ENCODE data around the gene GAPDH.

The GAPDH gene

DNA sequence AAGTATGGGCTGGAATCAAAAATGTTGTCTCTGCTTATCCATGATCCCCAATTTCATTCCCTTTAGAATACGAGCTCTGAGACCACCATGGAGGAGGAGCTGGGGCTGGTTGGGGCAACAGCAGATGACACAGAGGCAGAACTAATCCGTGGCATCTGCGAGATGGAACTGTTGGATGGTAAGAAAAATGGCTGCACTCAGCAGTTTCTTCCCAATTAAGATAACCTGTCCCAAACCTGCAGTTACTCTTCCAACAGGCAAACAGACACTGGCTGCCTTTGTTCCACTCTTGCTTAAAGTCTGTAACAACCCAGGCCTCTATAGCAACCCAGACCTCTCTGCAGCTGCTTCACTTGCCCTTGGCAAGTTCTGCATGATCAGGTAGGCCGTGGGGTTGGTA is 6.6 kb upstream of the GAPDH start:
- H3K36me3 ChIP-seq = peaks cover 84 to 97% (median 92%) of the 10 kb centered on the region in 11 experiments
- H3K27me3 ChIP-seq = no peaks in the 10 kb centered on the region
- H3K9ac ChIP-seq = no peak overlapping the region
- H3K4me1 ChIP-seq = peaks cover 13 to 27% (median 21%) of the 10 kb centered on the region in 10 experiments
- no peak overlapping the region for H3K4me2 ChIP-seq
- peaks cover 0 to 37% (median 0%) of the 10 kb centered on the region in 11 experiments; a peak in 6 of 22 replicates for H4K20me1 ChIP-seq
- H3K4me3 ChIP-seq = no peak overlapping the region
- no peaks in the 10 kb centered on the region for H3K9me3 ChIP-seq (replicated peaks in 1 of 11)
- TF ChIP-seq Cebpa-rat (IDR thresholded peaks at IDR 0.05) = no peak
- peak overlapping the region in 2 of 11 experiments; percentile 27 to 98; a peak in 2 of 22 replicates for H3K27ac ChIP-seq

DNA sequence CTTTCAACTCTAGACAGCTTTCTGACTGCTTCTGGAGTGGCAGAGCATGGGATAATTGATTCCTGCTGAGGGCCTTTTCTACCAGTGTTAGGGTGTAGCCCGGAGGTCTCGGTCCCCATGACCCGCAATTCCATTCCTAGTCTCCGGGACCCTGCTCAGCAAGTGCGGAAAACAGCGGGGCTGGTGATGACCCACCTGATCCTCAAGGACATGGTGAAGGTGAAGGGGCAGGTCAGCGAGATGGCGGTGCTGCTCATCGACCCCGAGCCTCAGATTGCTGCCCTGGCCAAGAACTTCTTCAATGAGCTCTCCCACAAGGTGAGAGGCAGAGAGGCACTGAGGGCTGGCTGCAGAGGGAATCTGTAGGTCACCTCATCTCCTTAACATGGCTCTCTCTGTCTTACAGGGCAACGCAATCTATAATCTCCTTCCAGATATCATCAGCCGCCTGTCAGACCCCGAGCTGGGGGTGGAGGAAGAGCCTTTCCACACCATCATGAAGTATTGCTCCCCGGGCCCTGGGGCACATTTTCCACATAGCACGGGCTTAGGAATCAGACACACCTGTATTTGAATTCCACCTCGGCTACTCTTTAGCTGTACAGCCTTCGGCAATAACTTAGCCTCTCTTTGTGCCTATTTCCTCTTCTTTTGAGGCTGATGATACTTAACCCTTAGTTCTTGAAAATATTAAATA is 5.6 kb upstream of the GAPDH start:
- H4K20me1 ChIP-seq = peaks cover 0 to 37% (median 0%) of the 10 kb centered on the region in 11 experiments; a peak in 6 of 22 replicates
- H3K27me3 ChIP-seq = no peaks in the 10 kb centered on the region
- peak overlapping the region in 2 of 11 experiments; percentile 27 to 98; a peak in 2 of 22 replicates for H3K27ac ChIP-seq
- H3K4me1 ChIP-seq = peaks cover 16 to 32% (median 28%) of the 10 kb centered on the region in 10 experiments
- H3K36me3 ChIP-seq = peaks cover 74 to 87% (median 82%) of the 10 kb centered on the region in 11 experiments
- no peaks in the 10 kb centered on the region for H3K9me3 ChIP-seq (replicated peaks in 1 of 11)
- H3K4me2 ChIP-seq = no peak overlapping the region
- peak overlapping the region in 1 of 11 experiments; percentile 22; a peak in 1 of 22 replicates for H3K9ac ChIP-seq
- H3K4me3 ChIP-seq = no peak overlapping the region
- TF ChIP-seq Cebpa-rat (IDR thresholded peaks at IDR 0.05) = no peak

DNA sequence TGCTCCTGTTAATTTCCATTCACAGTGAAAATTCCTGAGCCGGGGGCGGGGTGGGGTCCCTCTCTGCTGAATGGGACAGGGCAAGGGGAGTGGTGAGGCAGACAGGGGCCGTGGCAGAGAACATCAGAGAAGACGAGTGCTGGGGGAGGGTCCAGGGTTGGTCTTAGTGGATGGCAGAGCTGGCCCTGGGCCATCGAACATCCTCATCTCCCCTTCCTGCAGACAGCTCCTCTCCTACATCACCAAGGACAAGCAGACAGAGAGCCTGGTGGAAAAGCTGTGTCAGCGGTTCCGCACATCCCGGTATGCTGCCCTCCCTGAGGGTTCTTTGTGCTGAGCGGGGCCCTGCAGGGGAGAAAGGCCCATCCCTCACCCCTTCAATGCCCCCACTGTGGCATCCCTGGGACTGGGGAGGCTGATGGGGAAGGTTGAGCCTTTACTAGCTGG is 5.0 kb upstream of the GAPDH start:
- H3K36me3 ChIP-seq = peaks cover 68 to 81% (median 76%) of the 10 kb centered on the region in 11 experiments
- H3K4me1 ChIP-seq = peaks cover 16 to 32% (median 28%) of the 10 kb centered on the region in 10 experiments
- H3K4me2 ChIP-seq = no peak overlapping the region
- H3K27me3 ChIP-seq = no peaks in the 10 kb centered on the region
- H3K9me3 ChIP-seq (replicated peaks in 1 of 11) = no peaks in the 10 kb centered on the region
- TF ChIP-seq Cebpa-rat (IDR thresholded peaks at IDR 0.05) = no peak
- peak overlapping the region in 1 of 11 experiments; percentile 22; a peak in 1 of 22 replicates for H3K9ac ChIP-seq
- peaks cover 0 to 37% (median 0%) of the 10 kb centered on the region in 11 experiments; a peak in 5 of 22 replicates for H4K20me1 ChIP-seq
- H3K4me3 ChIP-seq = no peak overlapping the region
- H3K27ac ChIP-seq = peak overlapping the region in 2 of 11 experiments; percentile 10 to 98; a peak in 3 of 22 replicates

DNA sequence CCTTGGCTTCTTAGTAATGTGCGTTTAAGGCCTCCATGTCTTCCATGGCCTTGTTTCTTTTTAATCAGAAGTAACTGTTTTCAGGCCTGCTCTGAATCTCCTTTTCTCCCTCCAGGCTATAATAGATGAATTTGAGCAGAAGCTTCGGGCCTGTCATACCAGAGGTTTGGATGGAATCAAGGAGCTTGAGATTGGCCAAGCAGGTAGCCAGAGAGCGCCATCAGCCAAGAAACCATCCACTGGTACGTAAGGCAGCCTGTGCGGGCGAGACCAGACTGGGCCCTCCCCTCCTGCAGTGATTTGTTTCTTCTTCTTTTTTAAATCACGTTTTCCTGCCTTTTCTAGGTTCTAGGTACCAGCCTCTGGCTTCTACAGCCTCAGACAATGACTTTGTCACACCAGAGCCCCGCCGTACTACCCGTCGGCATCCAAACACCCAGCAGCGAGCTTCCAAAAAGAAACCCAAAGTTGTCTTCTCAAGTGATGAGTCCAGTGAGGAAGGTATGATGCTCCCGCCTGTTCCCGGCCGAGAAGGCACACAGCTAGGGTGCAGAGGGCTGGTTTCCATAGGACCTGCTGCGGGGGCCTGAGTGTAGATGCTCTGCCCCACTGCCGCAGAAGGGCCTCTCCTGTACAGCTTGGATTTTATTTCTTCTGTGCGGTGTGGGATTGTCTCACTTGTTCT is 3.6 kb upstream of the GAPDH start:
- no peaks in the 10 kb centered on the region for H3K27me3 ChIP-seq
- peak overlapping the region in 9 of 11 experiments; percentile 95 to 100 (median 99); a peak in 17 of 22 replicates for H3K27ac ChIP-seq
- no peak overlapping the region for H3K4me3 ChIP-seq
- H3K4me2 ChIP-seq = peak overlapping the region in 6 of 11 experiments; percentile 91 to 100 (median 98); a peak in 6 of 22 replicates
- peak overlapping the region in 10 of 11 experiments; percentile 14 to 100 (median 98); a peak in 9 of 22 replicates for H3K9ac ChIP-seq
- H3K9me3 ChIP-seq (replicated peaks in 1 of 11) = no peaks in the 10 kb centered on the region
- H3K36me3 ChIP-seq = peaks cover 62 to 77% (median 69%) of the 10 kb centered on the region in 11 experiments
- no peak for TF ChIP-seq Cebpa-rat (IDR thresholded peaks at IDR 0.05)
- peaks cover 16 to 32% (median 28%) of the 10 kb centered on the region in 10 experiments for H3K4me1 ChIP-seq
- peaks cover 12 to 44% (median 13%) of the 10 kb centered on the region in 11 experiments for H4K20me1 ChIP-seq

DNA sequence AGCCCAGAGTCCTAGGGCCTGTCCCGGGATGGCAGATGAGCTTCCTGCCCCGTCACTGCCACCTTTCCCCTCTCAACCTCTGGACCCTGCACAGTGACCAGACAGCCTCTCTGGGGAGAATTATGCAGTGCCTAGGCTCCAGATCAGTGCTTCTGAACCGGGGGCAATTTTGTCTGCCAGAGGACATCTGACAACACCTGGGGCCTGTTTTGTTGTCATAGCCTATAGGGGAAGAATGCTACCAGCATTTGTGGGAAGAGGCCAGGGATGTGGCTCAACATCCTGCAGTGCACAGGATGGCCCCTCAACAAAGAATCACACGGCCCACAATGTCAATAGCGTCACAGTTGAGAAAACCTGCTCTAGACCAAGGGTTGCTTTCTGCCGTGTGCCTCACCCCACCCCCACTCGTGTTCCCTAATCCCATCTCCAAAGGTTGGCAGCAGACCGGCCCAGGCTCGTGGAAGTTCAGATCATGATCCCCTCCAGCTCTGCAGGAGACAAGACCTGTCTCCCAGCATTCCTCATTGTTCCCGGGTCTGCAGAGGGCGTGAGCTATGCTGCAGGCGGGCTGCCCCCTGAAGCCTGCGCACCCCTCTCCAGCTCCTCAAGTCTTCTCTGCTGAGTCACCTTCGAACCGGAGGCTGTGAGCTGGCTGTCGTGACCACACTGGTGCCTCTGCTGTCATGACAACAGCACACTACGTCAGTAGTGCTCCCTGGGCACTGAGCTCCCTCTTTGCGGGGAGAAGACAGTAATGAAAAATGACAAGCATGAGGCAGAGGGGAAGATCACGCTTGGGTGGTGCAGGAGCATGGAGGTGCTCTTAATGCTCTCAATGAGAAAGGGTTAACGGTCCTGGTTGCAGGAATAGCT is 2.0 kb upstream of the GAPDH start:
- Histone ChIP-seq H4K20me1 (peaks cover 28 to 45% (median 29%) of the 10 kb centered on the region in 11 experiments), H3K4me3 (peak overlapping the region; percentile 93 to 100 (median 96)), H3K9ac (peak overlapping the region; percentile 65 to 100 (median 99); a peak in 21 of 22 replicates), H3K4me2 (peak overlapping the region; percentile 91 to 100 (median 98)), H3K27ac (peak overlapping the region; percentile 41 to 100 (median 99); a peak in 21 of 22 replicates), H3K27me3 (no peaks in the 10 kb centered on the region), H3K9me3 (replicated peaks in 1 of 11) (no peaks in the 10 kb centered on the region), H3K4me1 (peaks cover 31 to 45% (median 42%) of the 10 kb centered on the region in 10 experiments), H3K36me3 (peaks cover 62 to 77% (median 69%) of the 10 kb centered on the region in 11 experiments)
- no peak for TF ChIP-seq Cebpa-rat (IDR thresholded peaks at IDR 0.05)

DNA sequence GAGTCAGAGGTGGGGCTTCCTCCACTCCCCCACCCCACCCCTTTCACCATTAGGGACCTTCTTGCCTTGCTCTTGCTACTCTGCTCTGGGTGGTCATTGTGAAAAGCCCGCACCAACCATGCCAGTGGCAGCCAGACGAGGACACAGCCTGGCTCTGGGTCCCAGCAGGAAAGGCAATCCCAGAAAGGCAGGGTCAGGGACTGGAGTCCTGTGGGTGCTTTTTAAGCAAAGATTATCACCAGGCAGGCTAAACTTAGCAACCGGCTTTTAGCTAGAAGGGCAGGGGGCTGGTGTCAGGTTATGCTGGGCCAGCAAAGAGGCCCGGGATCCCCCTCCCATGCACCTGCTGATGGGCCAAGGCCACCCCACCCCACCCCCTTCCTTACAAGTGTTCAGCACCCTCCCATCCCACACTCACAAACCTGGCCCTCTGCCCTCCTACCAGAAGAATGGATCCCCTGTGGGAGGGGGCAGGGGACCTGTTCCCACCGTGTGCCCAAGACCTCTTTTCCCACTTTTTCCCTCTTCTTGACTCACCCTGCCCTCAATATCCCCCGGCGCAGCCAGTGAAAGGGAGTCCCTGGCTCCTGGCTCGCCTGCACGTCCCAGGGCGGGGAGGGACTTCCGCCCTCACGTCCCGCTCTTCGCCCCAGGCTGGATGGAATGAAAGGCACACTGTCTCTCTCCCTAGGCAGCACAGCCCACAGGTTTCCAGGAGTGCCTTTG is 1.2 kb upstream of the GAPDH start:
- no peak for TF ChIP-seq Cebpa-rat (IDR thresholded peaks at IDR 0.05)
- Histone ChIP-seq H3K4me3 (peak overlapping the region; percentile 93 to 100 (median 96)), H3K4me2 (peak overlapping the region; percentile 91 to 100 (median 98)), H3K27ac (peak overlapping the region; percentile 41 to 100 (median 99); a peak in 21 of 22 replicates), H3K27me3 (no peaks in the 10 kb centered on the region), H4K20me1 (peaks cover 36 to 53% (median 37%) of the 10 kb centered on the region in 11 experiments), H3K4me1 (peaks cover 38 to 53% (median 49%) of the 10 kb centered on the region in 10 experiments), H3K36me3 (peaks cover 62 to 77% (median 69%) of the 10 kb centered on the region in 11 experiments), H3K9ac (peak overlapping the region; percentile 65 to 100 (median 99)), H3K9me3 (replicated peaks in 1 of 11) (no peaks in the 10 kb centered on the region)

DNA sequence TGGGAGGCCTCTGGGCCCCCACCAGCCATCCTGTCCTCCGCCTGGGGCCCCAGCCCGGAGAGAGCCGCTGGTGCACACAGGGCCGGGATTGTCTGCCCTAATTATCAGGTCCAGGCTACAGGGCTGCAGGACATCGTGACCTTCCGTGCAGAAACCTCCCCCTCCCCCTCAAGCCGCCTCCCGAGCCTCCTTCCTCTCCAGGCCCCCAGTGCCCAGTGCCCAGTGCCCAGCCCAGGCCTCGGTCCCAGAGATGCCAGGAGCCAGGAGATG is 729 bp upstream of the GAPDH start:
- H3K4me1 ChIP-seq = peaks cover 43 to 58% (median 54%) of the 10 kb centered on the region in 10 experiments
- no peaks in the 10 kb centered on the region for H3K9me3 ChIP-seq (replicated peaks in 1 of 11)
- H3K4me3 ChIP-seq = peak overlapping the region; percentile 93 to 100 (median 96)
- TF ChIP-seq Cebpa-rat (IDR thresholded peaks at IDR 0.05) = no peak
- H3K27ac ChIP-seq = peak overlapping the region; percentile 41 to 100 (median 99); a peak in 21 of 22 replicates
- H3K36me3 ChIP-seq = peaks cover 62 to 77% (median 69%) of the 10 kb centered on the region in 11 experiments
- peak overlapping the region; percentile 65 to 100 (median 99) for H3K9ac ChIP-seq
- peaks cover 41 to 58% (median 42%) of the 10 kb centered on the region in 11 experiments for H4K20me1 ChIP-seq
- H3K4me2 ChIP-seq = peak overlapping the region; percentile 91 to 100 (median 98)
- no peaks in the 10 kb centered on the region for H3K27me3 ChIP-seq

DNA sequence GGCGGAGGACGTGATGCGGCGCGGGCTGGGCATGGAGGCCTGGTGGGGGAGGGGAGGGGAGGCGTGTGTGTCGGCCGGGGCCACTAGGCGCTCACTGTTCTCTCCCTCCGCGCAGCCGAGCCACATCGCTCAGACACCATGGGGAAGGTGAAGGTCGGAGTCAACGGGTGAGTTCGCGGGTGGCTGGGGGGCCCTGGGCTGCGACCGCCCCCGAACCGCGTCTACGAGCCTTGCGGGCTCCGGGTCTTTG is 303 bp downstream of the GAPDH start:
- Histone ChIP-seq H3K9me3 (replicated peaks in 1 of 11) (no peaks in the 10 kb centered on the region), H3K4me3 (peak overlapping the region; percentile 93 to 100 (median 96)), H3K4me2 (peak overlapping the region; percentile 95 to 100 (median 99); a peak in 16 of 22 replicates), H3K27ac (peak overlapping the region; percentile 75 to 100 (median 99)), H3K4me1 (peaks cover 53 to 69% (median 64%) of the 10 kb centered on the region in 10 experiments), H3K27me3 (no peaks in the 10 kb centered on the region), H4K20me1 (peaks cover 51 to 69% (median 52%) of the 10 kb centered on the region in 11 experiments), H3K36me3 (peaks cover 57 to 74% (median 65%) of the 10 kb centered on the region in 11 experiments), H3K9ac (peak overlapping the region; percentile 92 to 100 (median 99))
- no peak for TF ChIP-seq Cebpa-rat (IDR thresholded peaks at IDR 0.05)

All from BLaER1 treated with 17β-estradiol and CSF1 and Interleukin-3, amounts not matched to agents 10 nM and 100 nM (cell line).